HepG2 (cell line): Measurements from ENCODE around the gene JDP2. TPM values are rescaled to one million over a fixed set of nuclear protein-coding genes. Genes with fewer than 3 reads are reported as not detected.

ENCODE experiments used
- ATAC-seq: fragments of 200-7000 bp; cut with Tn5 transposase; 3 replicates; pipeline ENCODE4 v1.9.1; 2020; ENCODE audit warnings: mild to moderate bottlenecking, moderate library complexity
- BruUV-seq: library from RNA; stranded (reverse); fragments of 400-500 nt; replicated peaks from 2 replicates; lab custom pipeline; 2021; lab: Mats Ljungman, UMichigan
- CTCF ChIA-PET: fragments of 300-600 bp; formaldehyde crosslinking; extraction: SDS; loops from one replicate; lab custom pipeline; 2021; ENCODE audit warnings: low total read pairs, inconsistent platforms, low intra/inter-chr PET ratio; lab: Yijun Ruan, JAX
- POLR2A ChIA-PET: fragments of 350-600 bp; sonication (Branson Sonifier 250); formaldehyde crosslinking; loops from one replicate; lab custom pipeline; 2020; ENCODE audit warnings: antibody characterized with exemption, inconsistent platforms; lab: Yijun Ruan, JAX
- DNase-seq: peaks from one replicate; pipeline ENCODE4 v3.0.0-alpha.2; 2015; ENCODE audit warnings: low spot score
- FAIRE-seq: peaks from 3 replicates; lab custom pipeline; 2011; peaks lifted over from hg19 to GRCh38; lab: Jason Lieb, UNC
- H2AFZ ChIP-seq: one replicate; pipeline ENCODE4 v1.6.1; 2011; ENCODE audit warnings: low read length, inconsistent platforms
- H3K27ac ChIP-seq: fragments of 300-600 bp; 3 replicates; pipeline ENCODE4 v1.8.0; 2011; ENCODE audit warnings: mixed run types, mild to moderate bottlenecking, mixed read lengths, low read length, inconsistent platforms; ENCODE audit not compliant: insufficient read depth; ENCODE audit errors: extremely low read length
- H3K27me3 ChIP-seq, 2 experiments: fragments of 200-600 bp in 1 of 2; 2 replicates in 1 of 2; 3 replicates in 1 of 2; pipeline versions ENCODE4 v1.6.0 to v1.8.0; 2011; ENCODE audit warnings: low read length in 2 of 2, mild to moderate bottlenecking in 2 of 2, moderate library complexity in 2 of 2, inconsistent platforms in 1 of 2; ENCODE audit not compliant: insufficient read depth in 2 of 2, control insufficient read depth in 1 of 2
- H3K36me3 ChIP-seq, 2 experiments: fragments of 200-600 bp in 1 of 2; replicated peaks in 1 of 2; 2 replicates in 1 of 2; 3 replicates in 1 of 2; pipeline versions ENCODE4 v1.5.1 to v1.8.0; 2011; ENCODE audit warnings: low read length in 2 of 2, inconsistent platforms in 1 of 2; ENCODE audit not compliant: insufficient read depth in 2 of 2, control insufficient read depth in 1 of 2
- H3K4me1 ChIP-seq: 2 replicates; pipeline ENCODE4 v1.5.1; 2012; ENCODE audit warnings: low read length, inconsistent platforms; ENCODE audit not compliant: insufficient read depth
- H3K4me2 ChIP-seq: 2 replicates; pipeline ENCODE4 v1.6.0; 2011; ENCODE audit warnings: low read depth, low read length, inconsistent platforms
- H3K4me3 ChIP-seq, 3 experiments: fragments of 200-600 bp in 1 of 3; sonication (generic), shearing (Covaris generic) in 1 of 3; replicated peaks in 1 of 3; 2 replicates each; pipeline ENCODE4 v1.5.1; 2011 to 2016; ENCODE audit warnings: low read length in 3 of 3, inconsistent platforms in 2 of 3, low read depth in 2 of 3, mild to moderate bottlenecking in 2 of 3, control low read depth in 1 of 3, mixed read lengths in 1 of 3; ENCODE audit not compliant: insufficient read depth in 1 of 3
- H3K79me2 ChIP-seq: one replicate; pipeline ENCODE4 v1.6.1; 2011; ENCODE audit warnings: low read length, inconsistent platforms; ENCODE audit not compliant: insufficient read depth
- H3K9ac ChIP-seq: 2 replicates; pipeline ENCODE4 v1.6.0; 2011; ENCODE audit warnings: mild to moderate bottlenecking, low read depth, low read length, inconsistent platforms; ENCODE audit not compliant: insufficient read depth
- H3K9me3 ChIP-seq: 2 replicates; pipeline ENCODE4 v1.5.1; 2012; ENCODE audit warnings: mild to moderate bottlenecking, low read length
- H4K20me1 ChIP-seq: 2 replicates; pipeline ENCODE4 v1.6.0; 2011; ENCODE audit warnings: inconsistent platforms, mild to moderate bottlenecking, low read length, moderate library complexity; ENCODE audit not compliant: insufficient read depth
- ARNT2 ChIP-seq: sonication (generic); formaldehyde crosslinking; IDR thresholded peaks from 2 replicates; pipeline ENCODE4 v1.8.0; 2022; ENCODE audit warnings: mild to moderate bottlenecking, low read depth, missing genetic modification reagents, moderate library complexity
- ATRX ChIP-seq: sonication (generic); formaldehyde crosslinking; IDR thresholded peaks from 2 replicates; pipeline ENCODE4 v1.4.0; 2020; ENCODE audit warnings: missing genetic modification reagents, borderline replicate concordance
- CBX1 ChIP-seq: IDR thresholded peaks from one replicate; pipeline ENCODE4 v1.6.1; 2016; ENCODE audit warnings: antibody characterized with exemption, low read depth
- ELF4 ChIP-seq: sonication (generic); formaldehyde crosslinking; IDR thresholded peaks from 2 replicates; pipeline ENCODE4 v1.5.0; 2020; ENCODE audit warnings: missing genetic modification reagents, mild to moderate bottlenecking, moderate library complexity, borderline replicate concordance
- ETV5 ChIP-seq: IDR thresholded peaks from 2 replicates; pipeline ENCODE4 v1.6.1; 2018; ENCODE audit warnings: missing biosample characterization, missing genetic modification reagents, inconsistent platforms, borderline replicate concordance
- IRX3 ChIP-seq: sonication (generic); formaldehyde crosslinking; IDR thresholded peaks from 2 replicates; pipeline ENCODE4 v1.8.1; 2023; ENCODE audit warnings: mild to moderate bottlenecking, low read depth, missing genetic modification reagents, borderline replicate concordance
- MYC ChIP-seq: sonication (generic); formaldehyde crosslinking; IDR thresholded peaks from 2 replicates; pipeline ENCODE4 v1.9.0; 2021; ENCODE audit warnings: missing genetic modification reagents, borderline replicate concordance
- PHF20 ChIP-seq: sonication (generic); formaldehyde crosslinking; IDR thresholded peaks from 2 replicates; pipeline ENCODE4 v1.5.0; 2020; ENCODE audit warnings: mild to moderate bottlenecking, missing genetic modification reagents
- ZNF20 ChIP-seq: sonication (generic); formaldehyde crosslinking; IDR thresholded peaks from 2 replicates; pipeline ENCODE4 v1.4.0; 2020; ENCODE audit warnings: mild to moderate bottlenecking, moderate library complexity, missing genetic modification reagents
- ZNF207 ChIP-seq: fragments of 450-650 bp; IDR thresholded peaks from 2 replicates; pipeline ENCODE4 v1.6.1; 2016; ENCODE audit warnings: antibody characterized with exemption, borderline replicate concordance
- WGBS: methylation state at CpG from one replicate; pipeline ENCODE4 v1.1.6; 2017; ENCODE audit warnings: low lambda C conversion rate; 5-methylcytosine and 5-hydroxymethylcytosine counted together
- in situ Hi-C: cut with HindIII; loops from 2 replicates; pipeline ENCODE4 v1.10.0; 2017; ENCODE audit warnings: low pct_unique_long_range_greater_than_20kb; ENCODE audit not compliant: extremely low pct_ligation_motif_present
- intact Hi-C: fragments of 100-400 bp; cut with micrococcal nuclease; formaldehyde crosslinking; loops from one replicate; pipeline ENCODE4 v1.10.0; 2022; ENCODE audit not compliant: unreplicated experiment
- polyA plus RNA-seq, 8 experiments: library from polyadenylated mRNA; depleted of rRNA in 3 of 8; stranded (reverse) in 7 of 8; unstranded in 1 of 8; fragments of >200 nt; fragmentation: Illumina TruSeq in 4 of 8; extraction: Trizol in 4 of 8; gene quantifications; 2 replicates each; pipeline versions ENCODE4 v1.2.1 to v1.2.3, GENCODE V29; 2011 to 2016; ENCODE audit warnings: low read depth in 4 of 8, missing spikeins in 1 of 8, mixed read lengths in 1 of 8; ENCODE audit not compliant: insufficient read depth in 1 of 8
- total RNA-seq, 5 experiments: library from RNA; depleted of rRNA; stranded (reverse); fragments of >200 nt; fragmentation: Illumina TruSeq; extraction: Trizol; gene quantifications; 2 replicates each; pipeline ENCODE4 v1.2.3, GENCODE V29; 2016; ENCODE audit warnings: low read depth in 1 of 5
- TF ChIP-seq, protein P1 (sequence below): sonication (generic); formaldehyde crosslinking; IDR thresholded peaks from 2 replicates; pipeline ENCODE4 v1.8.0; 2022; ENCODE audit warnings: missing genetic modification reagents, mild to moderate bottlenecking, borderline replicate concordance
- TF ChIP-seq, protein P2 (sequence below): sonication (generic); formaldehyde crosslinking; IDR thresholded peaks from 2 replicates; pipeline ENCODE4 v1.9.0; 2021; ENCODE audit warnings: mild to moderate bottlenecking, missing genetic modification reagents
- TF ChIP-seq, protein P3 (sequence below): sonication (generic); formaldehyde crosslinking; IDR thresholded peaks from 2 replicates; pipeline ENCODE4 v1.4.0; 2020; ENCODE audit warnings: missing genetic modification reagents
- TF ChIP-seq, protein P4 (sequence below): sonication (generic); formaldehyde crosslinking; IDR thresholded peaks from 2 replicates; pipeline ENCODE4 v1.8.0; 2022; ENCODE audit warnings: mild to moderate bottlenecking, missing genetic modification reagents; ENCODE audit not compliant: insufficient replicate concordance

Gene JDP2
- total and polyA plus RNA-seq, 2 of the 13 experiments (the other 11 are each of a cell fraction or from before 2014, with no cell fraction given): 8.0 to 8.9 TPM

DNA sequence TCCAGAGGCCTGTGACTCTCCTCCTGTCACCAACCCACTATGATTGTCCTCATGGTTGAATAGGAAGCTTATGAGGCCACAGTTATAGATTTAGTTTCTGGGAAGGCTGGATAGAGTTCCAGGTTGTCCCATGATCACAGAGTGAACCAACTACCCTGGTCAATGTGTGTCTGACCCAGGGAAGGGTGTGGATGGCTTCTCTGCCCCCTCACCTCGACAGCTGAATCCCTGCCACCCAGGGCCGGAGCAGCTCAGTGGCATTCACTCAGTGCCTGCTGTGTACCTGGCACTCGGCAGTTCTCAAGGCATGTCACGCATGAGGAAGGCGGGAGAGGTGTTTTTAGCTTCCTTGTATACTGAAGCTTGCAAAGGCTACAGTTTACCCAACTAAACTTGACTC, 43.2 kb downstream of the JDP2 start:
- Histone ChIP-seq H3K9ac (no peak overlapping the region), H3K79me2 (no peaks in the 10 kb centered on the region), H3K36me3 (peaks cover 14 to 44% of the 10 kb centered on the region in 2 experiments), H2AFZ (no peak overlapping the region), H3K4me1 (peaks cover under 1% of the 10 kb centered on the region), H3K9me3 (no peaks in the 10 kb centered on the region), H4K20me1 (no peaks in the 10 kb centered on the region), H3K4me3 (no peak overlapping the region), H3K27me3 (no peaks in the 10 kb centered on the region), H3K27ac (no peak overlapping the region), H3K4me2 (no peak overlapping the region)
- FAIRE-seq: no peak
- BruUV-seq: no TSS peak
- CTCF ChIA-PET: no interaction called here
- in situ Hi-C loops: no loop called here
- intact Hi-C loops: no loop called here
- no peak for DNase-seq
- no CpG with 5 or more reads among the region's 5 CpGs for WGBS
- ATAC-seq: no peak
- POLR2A ChIA-PET: no interaction called here
- TF ChIP-seq, protein P1, sequence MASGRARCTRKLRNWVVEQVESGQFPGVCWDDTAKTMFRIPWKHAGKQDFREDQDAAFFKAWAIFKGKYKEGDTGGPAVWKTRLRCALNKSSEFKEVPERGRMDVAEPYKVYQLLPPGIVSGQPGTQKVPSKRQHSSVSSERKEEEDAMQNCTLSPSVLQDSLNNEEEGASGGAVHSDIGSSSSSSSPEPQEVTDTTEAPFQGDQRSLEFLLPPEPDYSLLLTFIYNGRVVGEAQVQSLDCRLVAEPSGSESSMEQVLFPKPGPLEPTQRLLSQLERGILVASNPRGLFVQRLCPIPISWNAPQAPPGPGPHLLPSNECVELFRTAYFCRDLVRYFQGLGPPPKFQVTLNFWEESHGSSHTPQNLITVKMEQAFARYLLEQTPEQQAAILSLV: no peak
- TF ChIP-seq ZNF20 (no peak), ETV5 (CRISPR knock-in tag) (no peak), MYC (CRISPR knock-in tag) (no peak), ZNF207 (no peak), ARNT2 (no peak), CBX1 (no peak), IRX3 (no peak), ELF4 (CRISPR knock-in tag) (no peak), ATRX (CRISPR knock-in tag) (no peak), PHF20 (CRISPR knock-in tag) (no peak)
- TF ChIP-seq, protein P2, sequence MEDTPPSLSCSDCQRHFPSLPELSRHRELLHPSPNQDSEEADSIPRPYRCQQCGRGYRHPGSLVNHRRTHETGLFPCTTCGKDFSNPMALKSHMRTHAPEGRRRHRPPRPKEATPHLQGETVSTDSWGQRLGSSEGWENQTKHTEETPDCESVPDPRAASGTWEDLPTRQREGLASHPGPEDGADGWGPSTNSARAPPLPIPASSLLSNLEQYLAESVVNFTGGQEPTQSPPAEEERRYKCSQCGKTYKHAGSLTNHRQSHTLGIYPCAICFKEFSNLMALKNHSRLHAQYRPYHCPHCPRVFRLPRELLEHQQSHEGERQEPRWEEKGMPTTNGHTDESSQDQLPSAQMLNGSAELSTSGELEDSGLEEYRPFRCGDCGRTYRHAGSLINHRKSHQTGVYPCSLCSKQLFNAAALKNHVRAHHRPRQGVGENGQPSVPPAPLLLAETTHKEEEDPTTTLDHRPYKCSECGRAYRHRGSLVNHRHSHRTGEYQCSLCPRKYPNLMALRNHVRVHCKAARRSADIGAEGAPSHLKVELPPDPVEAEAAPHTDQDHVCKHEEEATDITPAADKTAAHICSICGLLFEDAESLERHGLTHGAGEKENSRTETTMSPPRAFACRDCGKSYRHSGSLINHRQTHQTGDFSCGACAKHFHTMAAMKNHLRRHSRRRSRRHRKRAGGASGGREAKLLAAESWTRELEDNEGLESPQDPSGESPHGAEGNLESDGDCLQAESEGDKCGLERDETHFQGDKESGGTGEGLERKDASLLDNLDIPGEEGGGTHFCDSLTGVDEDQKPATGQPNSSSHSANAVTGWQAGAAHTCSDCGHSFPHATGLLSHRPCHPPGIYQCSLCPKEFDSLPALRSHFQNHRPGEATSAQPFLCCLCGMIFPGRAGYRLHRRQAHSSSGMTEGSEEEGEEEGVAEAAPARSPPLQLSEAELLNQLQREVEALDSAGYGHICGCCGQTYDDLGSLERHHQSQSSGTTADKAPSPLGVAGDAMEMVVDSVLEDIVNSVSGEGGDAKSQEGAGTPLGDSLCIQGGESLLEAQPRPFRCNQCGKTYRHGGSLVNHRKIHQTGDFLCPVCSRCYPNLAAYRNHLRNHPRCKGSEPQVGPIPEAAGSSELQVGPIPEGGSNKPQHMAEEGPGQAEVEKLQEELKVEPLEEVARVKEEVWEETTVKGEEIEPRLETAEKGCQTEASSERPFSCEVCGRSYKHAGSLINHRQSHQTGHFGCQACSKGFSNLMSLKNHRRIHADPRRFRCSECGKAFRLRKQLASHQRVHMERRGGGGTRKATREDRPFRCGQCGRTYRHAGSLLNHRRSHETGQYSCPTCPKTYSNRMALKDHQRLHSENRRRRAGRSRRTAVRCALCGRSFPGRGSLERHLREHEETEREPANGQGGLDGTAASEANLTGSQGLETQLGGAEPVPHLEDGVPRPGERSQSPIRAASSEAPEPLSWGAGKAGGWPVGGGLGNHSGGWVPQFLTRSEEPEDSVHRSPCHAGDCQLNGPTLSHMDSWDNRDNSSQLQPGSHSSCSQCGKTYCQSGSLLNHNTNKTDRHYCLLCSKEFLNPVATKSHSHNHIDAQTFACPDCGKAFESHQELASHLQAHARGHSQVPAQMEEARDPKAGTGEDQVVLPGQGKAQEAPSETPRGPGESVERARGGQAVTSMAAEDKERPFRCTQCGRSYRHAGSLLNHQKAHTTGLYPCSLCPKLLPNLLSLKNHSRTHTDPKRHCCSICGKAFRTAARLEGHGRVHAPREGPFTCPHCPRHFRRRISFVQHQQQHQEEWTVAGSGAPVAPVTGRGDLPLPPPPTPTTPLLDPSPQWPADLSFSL (CRISPR knock-in tag): no peak
- TF ChIP-seq, protein P3, sequence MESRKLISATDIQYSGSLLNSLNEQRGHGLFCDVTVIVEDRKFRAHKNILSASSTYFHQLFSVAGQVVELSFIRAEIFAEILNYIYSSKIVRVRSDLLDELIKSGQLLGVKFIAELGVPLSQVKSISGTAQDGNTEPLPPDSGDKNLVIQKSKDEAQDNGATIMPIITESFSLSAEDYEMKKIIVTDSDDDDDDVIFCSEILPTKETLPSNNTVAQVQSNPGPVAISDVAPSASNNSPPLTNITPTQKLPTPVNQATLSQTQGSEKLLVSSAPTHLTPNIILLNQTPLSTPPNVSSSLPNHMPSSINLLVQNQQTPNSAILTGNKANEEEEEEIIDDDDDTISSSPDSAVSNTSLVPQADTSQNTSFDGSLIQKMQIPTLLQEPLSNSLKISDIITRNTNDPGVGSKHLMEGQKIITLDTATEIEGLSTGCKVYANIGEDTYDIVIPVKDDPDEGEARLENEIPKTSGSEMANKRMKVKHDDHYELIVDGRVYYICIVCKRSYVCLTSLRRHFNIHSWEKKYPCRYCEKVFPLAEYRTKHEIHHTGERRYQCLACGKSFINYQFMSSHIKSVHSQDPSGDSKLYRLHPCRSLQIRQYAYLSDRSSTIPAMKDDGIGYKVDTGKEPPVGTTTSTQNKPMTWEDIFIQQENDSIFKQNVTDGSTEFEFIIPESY: no peak
- TF ChIP-seq, protein P4, sequence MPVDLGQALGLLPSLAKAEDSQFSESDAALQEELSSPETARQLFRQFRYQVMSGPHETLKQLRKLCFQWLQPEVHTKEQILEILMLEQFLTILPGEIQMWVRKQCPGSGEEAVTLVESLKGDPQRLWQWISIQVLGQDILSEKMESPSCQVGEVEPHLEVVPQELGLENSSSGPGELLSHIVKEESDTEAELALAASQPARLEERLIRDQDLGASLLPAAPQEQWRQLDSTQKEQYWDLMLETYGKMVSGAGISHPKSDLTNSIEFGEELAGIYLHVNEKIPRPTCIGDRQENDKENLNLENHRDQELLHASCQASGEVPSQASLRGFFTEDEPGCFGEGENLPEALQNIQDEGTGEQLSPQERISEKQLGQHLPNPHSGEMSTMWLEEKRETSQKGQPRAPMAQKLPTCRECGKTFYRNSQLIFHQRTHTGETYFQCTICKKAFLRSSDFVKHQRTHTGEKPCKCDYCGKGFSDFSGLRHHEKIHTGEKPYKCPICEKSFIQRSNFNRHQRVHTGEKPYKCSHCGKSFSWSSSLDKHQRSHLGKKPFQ (CRISPR knock-in tag): no peak
